NCI-H1417 treated with DMSO at 0.1 percent for 48 hours (cell line): ENCODE measurements around the gene XPO1.
"Not testable (repeated sequence)": the region's sequence is repeated elsewhere in the genome, so short reads cannot be mapped to it uniquely, and the experiment has no call there.

ENCODE experiments used
- DNase-seq: peaks from one replicate; lab custom pipeline; 2025; lab: John Stamatoyannopoulos, UW

XPO1 gene

GRCh38 chr2:61465045-61465444 is 73.1 kb downstream of the XPO1 start:
- no peak for DNase-seq

GRCh38 chr2:61463769-61464475 is 74.2 kb downstream of the XPO1 start:
- no peak for DNase-seq

DNA sequence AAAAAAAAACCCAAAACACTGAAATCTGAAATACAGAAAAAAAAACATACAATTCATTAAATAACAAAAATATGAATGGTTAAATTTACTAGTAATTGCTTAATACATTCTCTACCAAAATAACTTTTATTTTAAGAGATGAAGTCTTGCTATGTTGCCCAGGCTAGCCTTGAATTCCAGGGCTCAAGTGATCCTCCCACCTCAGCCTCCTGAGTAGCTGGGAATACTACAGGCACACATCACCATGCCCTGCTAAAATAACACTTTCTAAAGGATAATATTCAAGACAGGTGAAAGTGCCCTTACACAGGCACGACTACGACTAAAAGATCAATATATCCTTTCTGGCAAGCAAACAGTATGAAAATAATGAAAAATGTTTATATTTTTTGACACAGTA is 76.8 kb downstream of the XPO1 start:
- DNase-seq = no peak

- no peak for DNase-seq
Observed at GRCh38 chr2:61460163-61460562, 78.0 kb downstream of the XPO1 start.

DNA sequence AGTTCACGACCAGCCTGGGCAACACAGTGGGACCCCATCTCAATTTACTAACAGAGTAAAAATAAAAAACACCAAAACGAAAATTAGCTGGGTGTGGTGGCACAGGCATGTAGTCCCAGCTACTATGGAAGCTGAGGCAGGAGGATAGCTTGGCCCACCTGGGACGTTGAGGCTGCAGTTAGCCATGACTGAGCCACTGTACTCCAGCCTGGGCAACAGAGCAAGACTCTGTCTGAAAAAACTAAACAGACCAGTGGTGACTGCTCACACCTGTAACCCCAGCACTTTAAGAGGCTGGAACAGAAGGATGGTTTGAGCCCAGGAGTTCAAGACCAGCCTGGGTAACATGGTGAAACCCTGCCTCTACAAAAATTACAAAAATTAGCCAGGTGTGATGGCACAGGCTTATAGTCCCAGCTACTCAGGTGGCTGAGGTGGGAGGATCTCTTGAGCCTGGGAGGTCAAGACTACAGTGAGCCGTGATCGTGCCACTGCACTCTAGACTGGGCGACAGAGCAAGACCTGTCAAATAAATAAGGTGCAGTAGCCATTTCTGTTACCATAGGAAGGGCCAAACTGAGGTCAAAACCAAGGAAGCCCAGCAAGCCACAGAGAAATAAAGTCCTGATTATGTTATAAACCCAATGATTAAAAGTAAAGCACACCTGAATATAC is 81.3 kb downstream of the XPO1 start:
- DNase-seq = no peak

- no peak for DNase-seq
Observed at GRCh38 chr2:61456070-61456745, 81.9 kb downstream of the XPO1 start.

GRCh38 chr2:61454972-61455371 is 83.2 kb downstream of the XPO1 start:
- not testable (repeated sequence) for DNase-seq

DNA sequence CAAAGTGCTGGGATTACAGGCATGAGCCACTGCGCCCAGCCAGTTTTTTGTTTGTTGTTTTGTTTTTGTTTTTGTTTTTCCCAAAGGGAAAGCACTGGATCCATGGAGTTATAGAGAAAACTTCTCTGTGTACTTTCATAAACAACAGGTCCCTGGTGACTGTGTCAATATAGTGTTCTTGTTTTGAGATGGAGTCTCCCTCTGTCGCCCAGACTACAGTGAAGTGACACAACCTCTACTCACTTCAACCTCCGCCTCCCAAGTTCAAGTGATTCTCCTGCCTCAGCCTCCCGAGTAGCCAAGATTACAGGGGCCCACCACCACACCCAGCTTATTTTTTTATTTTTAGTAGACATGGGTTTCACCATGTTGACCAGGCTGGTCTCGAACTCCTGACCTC is 83.8 kb downstream of the XPO1 start:
- no peak for DNase-seq

DNA sequence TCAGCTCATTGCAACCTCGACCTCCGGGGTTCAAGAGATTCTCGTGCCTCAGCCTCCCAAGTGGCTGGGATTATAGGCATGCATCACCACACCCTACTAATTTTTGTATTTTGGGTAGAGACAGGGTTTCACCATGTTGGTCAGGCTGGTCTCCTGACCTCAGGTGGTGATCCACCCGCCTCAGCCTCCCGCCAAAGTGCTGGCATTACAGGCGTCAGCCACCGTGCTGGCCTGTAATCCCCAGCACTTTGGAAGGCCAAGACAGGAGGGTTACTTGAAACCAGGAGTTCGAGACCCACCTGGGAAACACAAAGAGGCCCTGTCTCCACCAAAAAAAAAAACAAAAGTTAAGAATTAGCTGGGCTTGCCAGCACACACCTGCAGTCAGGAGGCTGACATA is 85.8 kb downstream of the XPO1 start:
- no peak for DNase-seq

- no peak for DNase-seq
Observed at GRCh38 chr2:61451178-61451577, 87.0 kb downstream of the XPO1 start.

GRCh38 chr2:61450144-61450543 is 88.0 kb downstream of the XPO1 start:
- no peak for DNase-seq

- no peak for DNase-seq
Observed at GRCh38 chr2:61448229-61448628, 89.9 kb downstream of the XPO1 start.

- DNase-seq = not testable (repeated sequence)
Observed at GRCh38 chr2:61446971-61447370, 91.2 kb downstream of the XPO1 start.

- no peak for DNase-seq
Observed at GRCh38 chr2:61443342-61444041, 94.7 kb downstream of the XPO1 start.

DNA sequence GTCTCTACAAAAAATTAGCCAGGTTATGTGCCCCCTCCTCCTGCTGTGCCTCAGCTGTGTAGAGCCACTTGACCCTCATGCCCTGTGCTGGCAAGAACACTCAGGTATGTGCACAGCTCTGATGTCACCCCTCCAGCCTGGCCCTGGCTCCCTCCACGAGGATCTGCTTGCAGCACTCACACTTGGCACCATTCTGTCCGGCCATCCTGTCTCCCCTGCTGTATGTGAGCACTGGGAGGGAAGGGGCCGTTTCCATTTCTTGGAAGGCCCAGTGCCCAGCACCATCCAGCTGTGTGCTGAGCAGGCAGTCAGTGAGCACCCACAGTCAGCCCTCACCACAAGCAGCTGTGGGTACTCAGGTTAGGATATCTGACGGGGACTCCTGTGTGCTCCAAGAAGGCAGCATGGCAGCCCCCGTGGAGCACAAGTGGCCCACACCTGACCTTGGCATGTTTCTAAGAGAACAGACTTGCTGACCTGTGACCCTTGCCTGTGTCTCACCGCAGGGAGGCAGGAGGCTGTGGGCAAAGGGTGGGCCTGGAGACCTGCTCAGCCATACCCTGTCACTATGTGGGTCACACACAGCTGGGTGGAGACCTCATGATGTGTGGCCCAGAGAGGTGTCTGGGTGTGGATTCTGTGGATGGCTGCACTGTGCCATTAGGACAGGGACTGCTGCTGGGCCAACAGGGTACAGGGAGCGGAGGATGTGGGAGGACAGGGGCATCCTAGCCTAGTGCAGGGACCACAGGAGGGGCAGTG is 98.7 kb downstream of the XPO1 start:
- no peak for DNase-seq

DNA sequence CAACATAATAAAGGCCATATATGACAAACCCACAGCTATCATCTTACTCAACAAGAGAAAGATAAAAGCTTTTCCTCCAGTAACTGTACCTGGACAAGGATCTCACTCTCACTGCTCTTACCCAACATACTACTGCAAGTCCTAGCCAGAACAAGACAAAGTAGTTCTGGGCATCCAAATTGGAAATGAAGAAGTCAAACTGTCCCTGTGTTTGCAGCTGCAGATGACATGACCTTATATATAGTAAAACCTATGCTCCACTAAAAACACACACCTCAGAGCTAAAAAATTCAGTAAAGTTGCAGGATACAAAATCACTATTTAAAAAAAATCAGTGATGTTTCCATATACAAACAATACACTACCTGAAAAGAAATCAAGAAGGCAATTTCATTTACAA is 99.5 kb downstream of the XPO1 start:
- DNase-seq = no peak

DNA sequence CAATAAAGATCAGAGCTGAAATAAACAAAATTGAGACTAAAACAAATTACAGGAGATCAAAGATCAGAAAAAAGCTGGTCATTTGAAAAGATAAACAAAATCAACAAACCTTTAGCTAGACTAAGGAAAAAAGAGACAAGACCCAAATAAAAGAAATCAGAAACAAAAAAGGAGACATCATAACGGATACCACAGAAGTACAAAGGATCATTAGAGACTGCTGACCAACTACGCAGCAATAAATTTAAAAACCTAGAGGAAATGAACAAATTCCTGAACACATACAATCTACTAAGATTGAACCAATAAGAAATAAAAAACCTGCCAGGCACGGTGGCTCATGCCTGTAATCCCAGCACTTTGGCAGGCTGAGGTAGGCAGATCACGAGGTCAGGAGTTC is 101.0 kb downstream of the XPO1 start:
- no peak for DNase-seq

DNA sequence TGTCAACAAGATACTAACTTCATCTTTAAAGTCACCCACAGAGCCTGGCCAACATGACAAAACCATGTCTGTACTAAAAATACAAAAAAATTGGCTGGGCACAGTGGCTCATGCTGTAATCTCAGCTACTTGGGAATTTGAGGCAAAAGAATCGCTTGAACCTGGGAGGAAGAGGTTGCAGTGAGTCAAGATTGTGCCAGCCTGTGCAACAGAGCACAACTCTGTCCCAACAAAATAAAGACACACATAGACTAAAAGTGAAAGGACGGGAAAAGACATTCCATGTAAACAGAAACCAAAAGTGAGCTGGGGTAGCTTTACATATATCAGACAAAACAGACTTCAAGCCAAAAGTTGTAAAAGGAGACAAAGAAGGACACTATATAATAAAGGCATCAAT is 102.1 kb downstream of the XPO1 start:
- no peak for DNase-seq

GRCh38 chr2:61435291-61435690 is 102.9 kb downstream of the XPO1 start:
- no peak for DNase-seq

- no peak for DNase-seq
Observed at GRCh38 chr2:61434314-61434713, 103.8 kb downstream of the XPO1 start.

DNA sequence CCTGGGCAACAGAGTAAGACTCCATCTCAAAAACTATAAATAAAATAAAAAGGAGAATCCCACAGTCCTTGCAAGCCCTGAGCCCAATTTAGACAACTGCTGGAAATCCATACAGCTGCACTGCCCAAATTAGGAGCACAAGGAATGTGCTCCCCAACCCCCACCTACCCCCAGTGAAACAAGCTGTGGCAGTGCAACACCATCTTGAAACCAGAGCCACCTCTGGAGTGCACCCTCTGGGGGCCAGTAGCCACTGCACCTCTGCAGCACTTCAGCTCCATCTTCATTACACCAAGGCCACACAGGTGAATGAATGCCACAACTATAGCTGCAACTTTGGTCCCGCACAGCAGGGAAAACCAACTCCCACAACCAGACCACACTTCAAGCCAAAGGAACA is 104.5 kb downstream of the XPO1 start:
- no peak for DNase-seq

- DNase-seq = no peak
Observed at GRCh38 chr2:61432990-61433389, 105.2 kb downstream of the XPO1 start.
